SK-N-MC (cell line): ENCODE measurements around the gene FHIP1B.

Experiments
- DNase-seq: peaks from one replicate; pipeline ENCODE4 v3.0.0-alpha.2; 2011; ENCODE audit warnings: low read depth, low spot score
- H3K27ac ChIP-seq: fragments of 200-600 bp; sonication (generic); 2 replicates; pipeline ENCODE4 v1.5.1; 2016; ENCODE audit warnings: mixed run types
- H3K36me3 ChIP-seq: fragments of 200-600 bp; sonication (generic); 2 replicates; pipeline ENCODE4 v1.6.1; 2017; ENCODE audit warnings: antibody characterized with exemption, low read length, mixed read lengths; ENCODE audit not compliant: insufficient read depth
- H3K4me3 ChIP-seq: fragments of 200-600 bp; sonication (generic); 2 replicates; pipeline ENCODE4 v1.5.1; 2016
- H3K9ac ChIP-seq: fragments of 200-600 bp; sonication (generic); 2 replicates; pipeline ENCODE4 v1.8.0; 2017; ENCODE audit warnings: mixed run types, mixed read lengths; ENCODE audit not compliant: insufficient read length
- H3K9me3 ChIP-seq: fragments of 200-600 bp; sonication (generic); 2 replicates; pipeline ENCODE4 v1.6.1; 2017; ENCODE audit warnings: low read depth, mild to moderate bottlenecking, antibody characterized with exemption, low read length, moderate library complexity, mixed read lengths
- EZH2 ChIP-seq: fragments of 200-600 bp; sonication (generic); IDR thresholded peaks from one replicate; pipeline ENCODE4 v1.6.1; 2017; ENCODE audit warnings: antibody characterized with exemption
- FOXP2 ChIP-seq: optimal IDR thresholded peaks from 2 replicates; pipeline ENCODE3; 2011; ENCODE audit warnings: mild to moderate bottlenecking, moderate library complexity; ENCODE audit not compliant: insufficient read depth; ENCODE audit errors: extremely low read length, control extremely low read depth
- POLR2AphosphoS5 ChIP-seq: IDR thresholded peaks from 2 replicates; pipeline ENCODE4 v1.6.1; 2012; ENCODE audit warnings: mild to moderate bottlenecking, low read depth, low read length, borderline replicate concordance

Gene FHIP1B

DNA sequence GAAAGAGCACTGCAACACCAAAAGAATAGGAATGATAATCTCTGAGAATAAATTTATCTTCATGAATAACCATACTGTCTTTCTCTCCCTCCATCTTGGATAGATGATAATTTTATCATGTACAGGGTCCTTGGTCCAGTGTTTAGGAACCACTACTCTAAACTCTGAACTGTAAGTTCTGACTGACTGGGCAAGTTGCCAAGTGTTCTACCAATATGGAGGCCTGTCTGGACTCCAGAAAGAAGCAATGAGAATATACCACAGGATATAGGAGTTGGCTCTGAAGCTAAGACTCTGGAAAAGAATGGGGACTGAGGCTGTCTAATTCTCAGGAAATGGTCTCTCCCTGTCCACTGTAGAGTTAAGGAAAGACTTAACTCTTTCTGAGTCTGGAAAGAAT is 1.5 kb downstream of the FHIP1B start:
- H3K9ac ChIP-seq: no peak overlapping the region

DNA sequence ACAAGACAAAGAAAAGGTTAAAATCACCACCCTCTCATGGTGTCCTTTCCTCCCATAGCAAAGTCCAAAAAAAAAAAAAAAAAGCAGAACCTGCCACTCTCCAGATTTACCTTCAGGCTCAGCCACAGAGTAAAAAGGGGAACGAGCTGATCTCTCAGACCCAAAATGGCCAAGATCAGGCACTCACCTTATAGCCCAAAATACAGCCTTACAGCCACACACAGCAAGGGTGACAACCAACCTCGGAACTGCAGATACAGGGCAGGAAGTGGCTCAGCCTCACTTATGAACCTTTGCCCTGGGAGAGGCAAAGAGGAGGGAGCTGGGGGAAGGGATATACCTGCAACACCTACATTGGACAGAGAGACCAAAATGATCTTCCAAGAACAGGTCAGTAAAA is 4.5 kb downstream of the FHIP1B start:
- DNase-seq: no peak
- TF ChIP-seq EZH2 (no peak), POLR2AphosphoS5 (no peak), FOXP2 (no peak)
- Histone ChIP-seq H3K27ac (no peak overlapping the region), H3K4me3 (no peak overlapping the region), H3K9ac (no peak overlapping the region), H3K9me3 (no peaks in the 10 kb centered on the region), H3K36me3 (no peaks in the 10 kb centered on the region)

More for the DNA sequence above, 1.5 kb downstream of the FHIP1B start:
- no peaks in the 10 kb centered on the region for H3K9me3 ChIP-seq
- TF ChIP-seq FOXP2: no peak
- no peak for TF ChIP-seq POLR2AphosphoS5
- TF ChIP-seq EZH2: no peak
- no peak overlapping the region for H3K4me3 ChIP-seq
- H3K36me3 ChIP-seq: no peaks in the 10 kb centered on the region
- DNase-seq: no peak
- no peak overlapping the region for H3K27ac ChIP-seq

DNA sequence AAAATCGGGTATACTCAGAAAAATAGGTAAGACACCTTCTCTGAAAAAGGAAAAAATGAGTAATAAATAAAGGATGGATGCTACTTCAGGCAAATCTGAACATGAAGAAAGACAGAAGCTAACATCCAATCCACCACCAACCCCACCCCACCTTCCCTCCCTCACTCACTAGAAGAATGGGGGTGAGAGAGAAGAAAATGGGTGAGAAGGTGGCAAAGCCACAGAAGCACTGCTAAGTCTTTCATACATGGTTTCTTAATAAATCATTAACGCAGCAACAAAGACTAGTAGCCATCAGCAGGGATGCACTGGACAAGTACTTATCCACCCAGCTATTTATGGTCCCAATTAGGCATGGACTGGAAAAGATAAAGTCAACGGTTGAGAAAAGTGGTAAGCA is 5.9 kb downstream of the FHIP1B start:
- Histone ChIP-seq H3K27ac (no peak overlapping the region), H3K9ac (no peak overlapping the region), H3K9me3 (no peaks in the 10 kb centered on the region), H3K36me3 (peaks cover 4% of the 10 kb centered on the region; the same call in 1 of the 2 replicates), H3K4me3 (no peak overlapping the region)
- no peak for DNase-seq
- TF ChIP-seq FOXP2 (no peak), EZH2 (no peak), POLR2AphosphoS5 (no peak)

DNA sequence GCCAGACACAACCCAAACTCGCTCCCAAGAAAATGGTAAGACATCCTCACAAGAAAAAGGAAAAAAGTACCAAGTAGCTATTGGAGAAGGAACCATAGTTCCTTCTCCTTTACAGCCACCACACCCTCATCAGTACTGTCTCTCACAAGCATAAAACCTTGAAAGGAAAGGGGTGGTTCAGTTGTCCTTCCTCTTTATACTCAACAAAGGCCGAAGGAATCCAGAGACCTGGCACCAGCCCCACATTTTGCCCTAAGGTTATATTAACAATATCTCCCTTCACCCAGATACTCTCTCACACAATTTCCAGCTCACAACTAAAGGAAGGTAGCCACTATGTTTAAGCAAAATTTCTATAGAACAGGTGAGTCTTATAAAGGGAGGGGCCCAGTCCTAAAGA is 8.5 kb downstream of the FHIP1B start:
- Histone ChIP-seq H3K27ac (no peak overlapping the region), H3K9ac (no peak overlapping the region), H3K4me3 (no peak overlapping the region), H3K36me3 (peaks cover 18% of the 10 kb centered on the region; the same call in 1 of the 2 replicates), H3K9me3 (no peaks in the 10 kb centered on the region)
- TF ChIP-seq POLR2AphosphoS5: no peak
- TF ChIP-seq EZH2: no peak
- TF ChIP-seq FOXP2: no peak
- no peak for DNase-seq

DNA sequence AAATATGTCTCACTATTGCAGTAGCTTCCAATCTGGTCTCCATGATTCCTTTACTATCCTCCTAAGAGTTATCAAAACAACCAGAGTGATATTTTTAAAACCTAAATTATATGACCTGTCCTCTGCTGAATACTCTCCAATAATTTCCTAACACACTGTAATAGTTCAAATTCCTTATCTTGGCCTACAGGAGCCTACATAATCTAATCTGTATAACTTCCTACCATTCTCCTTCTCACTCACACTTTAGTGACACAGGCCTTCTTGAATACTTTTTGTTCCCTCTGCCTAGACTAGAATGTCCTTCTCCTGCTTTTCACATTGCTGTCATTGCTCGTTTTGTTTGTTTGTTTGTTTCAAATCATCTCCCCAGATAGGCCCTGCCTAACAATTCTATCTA is 9.4 kb downstream of the FHIP1B start:
- no peak overlapping the region for H3K4me3 ChIP-seq
- TF ChIP-seq POLR2AphosphoS5: no peak
- TF ChIP-seq EZH2: no peak
- TF ChIP-seq FOXP2: no peak
- H3K36me3 ChIP-seq: peaks cover 18% of the 10 kb centered on the region; the same call in 1 of the 2 replicates
- DNase-seq: no peak
- H3K27ac ChIP-seq: no peak overlapping the region
- H3K9me3 ChIP-seq: no peaks in the 10 kb centered on the region
- no peak overlapping the region for H3K9ac ChIP-seq

DNA sequence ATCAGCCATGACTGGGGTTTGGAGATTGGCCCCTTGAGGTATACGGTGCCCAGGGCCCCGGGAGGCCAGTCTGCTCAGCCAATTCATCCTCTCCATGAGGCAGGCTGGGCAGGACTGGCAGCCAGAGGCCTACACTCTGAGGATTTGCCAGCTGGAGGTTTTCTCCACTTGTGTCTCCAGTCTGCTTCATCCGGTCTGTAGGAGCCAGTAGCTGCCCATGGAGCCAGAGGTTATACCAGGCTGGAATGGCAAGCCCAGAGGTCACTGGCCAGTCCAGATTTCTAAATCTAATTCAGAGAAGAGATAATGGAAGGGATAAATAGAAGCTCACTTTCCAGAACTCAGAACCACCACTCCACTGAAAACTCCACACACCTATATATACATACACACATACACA is 10.0 kb downstream of the FHIP1B start:
- Histone ChIP-seq H3K9ac (no peak overlapping the region), H3K4me3 (no peak overlapping the region), H3K36me3 (peaks cover 19% of the 10 kb centered on the region), H3K27ac (no peak overlapping the region), H3K9me3 (no peaks in the 10 kb centered on the region)
- no peak for TF ChIP-seq EZH2
- TF ChIP-seq FOXP2: no peak
- no peak for TF ChIP-seq POLR2AphosphoS5
- no peak for DNase-seq

DNA sequence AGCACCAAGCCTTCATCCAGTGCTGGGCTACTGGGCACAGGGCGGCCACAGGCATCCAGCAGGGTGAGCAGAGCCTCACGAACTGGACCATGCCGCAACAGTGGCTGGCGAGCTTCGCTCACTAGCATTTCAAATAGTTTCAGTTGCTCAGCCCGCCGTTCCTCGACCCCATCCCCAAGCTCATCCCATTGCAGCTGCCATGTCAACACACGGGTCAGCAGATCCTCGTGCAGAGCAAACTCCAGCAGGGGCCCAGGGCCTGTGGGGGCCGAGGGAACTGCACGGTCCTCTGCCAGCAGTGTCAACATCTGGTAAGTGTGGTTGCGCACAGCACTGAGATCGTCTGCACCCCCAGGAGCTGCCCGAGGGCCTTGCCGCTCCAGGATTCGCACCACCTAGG is 10.6 kb downstream of the FHIP1B start:
- no peak overlapping the region for H3K27ac ChIP-seq
- no peaks in the 10 kb centered on the region for H3K9me3 ChIP-seq
- DNase-seq: no peak
- TF ChIP-seq POLR2AphosphoS5 (no peak), EZH2 (no peak), FOXP2 (no peak)
- peaks cover 24% of the 10 kb centered on the region for H3K36me3 ChIP-seq
- no peak overlapping the region for H3K9ac ChIP-seq
- no peak overlapping the region for H3K4me3 ChIP-seq

DNA sequence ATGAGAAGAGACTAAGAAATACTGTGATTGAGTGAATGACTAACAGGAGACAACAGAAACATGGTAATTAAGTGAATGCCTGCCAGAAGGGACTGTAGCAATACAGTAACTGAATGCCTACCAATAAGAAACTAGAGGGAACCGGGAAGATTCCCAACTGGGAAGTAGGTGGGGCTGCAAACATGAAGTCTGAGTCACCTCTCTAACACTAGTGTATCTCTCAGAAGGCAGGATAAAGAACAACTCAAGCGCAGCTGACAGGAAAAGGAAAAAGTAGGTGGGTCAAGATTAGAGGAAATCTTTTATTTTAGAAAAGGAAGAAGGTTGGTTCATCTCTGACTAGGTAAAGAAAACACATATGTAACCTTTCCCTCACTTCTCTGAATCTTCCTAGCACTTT is 15.1 kb downstream of the FHIP1B start:
- no peaks in the 10 kb centered on the region for H3K9me3 ChIP-seq
- H3K9ac ChIP-seq: no peak overlapping the region
- TF ChIP-seq FOXP2: no peak
- no peak for TF ChIP-seq POLR2AphosphoS5
- no peak for TF ChIP-seq EZH2
- H3K36me3 ChIP-seq: peaks cover 34% of the 10 kb centered on the region
- H3K27ac ChIP-seq: no peak overlapping the region
- H3K4me3 ChIP-seq: no peak overlapping the region
- DNase-seq: no peak

DNA sequence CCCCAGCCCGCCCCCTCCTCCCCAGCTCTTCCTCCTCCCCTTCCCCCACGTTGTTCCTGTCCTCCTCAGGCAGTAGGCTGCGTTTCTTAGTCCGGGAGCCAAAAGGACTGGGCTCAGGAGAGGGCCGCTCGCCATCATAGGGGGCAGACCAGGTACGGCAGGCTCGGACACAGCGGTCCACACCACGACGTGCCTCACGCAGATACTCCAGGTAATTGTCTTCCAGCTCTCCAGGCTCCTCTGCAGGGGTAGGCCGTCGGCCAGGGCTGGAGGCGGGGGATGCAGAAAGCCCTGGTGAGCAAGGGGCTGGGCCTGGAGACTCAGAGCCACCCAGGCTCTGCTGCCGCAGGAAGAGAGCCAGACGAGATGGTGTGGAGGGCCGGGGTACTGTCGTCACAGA is 16.7 kb downstream of the FHIP1B start:
- DNase-seq: no peak
- Histone ChIP-seq H3K9ac (no peak overlapping the region), H3K4me3 (no peak overlapping the region), H3K27ac (no peak overlapping the region), H3K36me3 (peaks cover 27% of the 10 kb centered on the region), H3K9me3 (no peaks in the 10 kb centered on the region)
- TF ChIP-seq EZH2 (no peak), FOXP2 (no peak), POLR2AphosphoS5 (no peak)
